Liver (tissue), 3 donors: ENCODE data around the gene KRT81.

Source experiments
- ATF3 ChIP-seq: IDR thresholded peaks from 2 replicates; pipeline ENCODE4 v1.6.1; 2016; ENCODE audit warnings: antibody characterized with exemption
- CTCF ChIP-seq: fragments of 150-350 bp; IDR thresholded peaks from 2 replicates; pipeline ENCODE4 v1.5.1; 2017; ENCODE audit warnings: improper control_type of control experiment, low read depth, low read length; ENCODE audit not compliant: missing input control
- EGR1 ChIP-seq, 2 donors: IDR thresholded peaks; 2 replicates each; pipeline ENCODE4 v1.6.1; 2016 to 2018; ENCODE audit warnings: antibody characterized with exemption in 2 of 2, low read depth in 2 of 2
- FOXA1 ChIP-seq: IDR thresholded peaks from 2 replicates; pipeline ENCODE4 v1.6.1; 2016; ENCODE audit warnings: antibody characterized with exemption
- JUND ChIP-seq, 2 donors: IDR thresholded peaks; 2 replicates each; pipeline ENCODE4 v1.6.1; 2016; ENCODE audit warnings: antibody characterized with exemption in 2 of 2
- MAX ChIP-seq: IDR thresholded peaks from 2 replicates; pipeline ENCODE4 v1.6.1; 2016; ENCODE audit warnings: antibody characterized with exemption
- NR2F2 ChIP-seq: IDR thresholded peaks from 2 replicates; pipeline ENCODE4 v1.6.1; 2016; ENCODE audit warnings: antibody characterized with exemption
- RAD21 ChIP-seq, 2 donors: IDR thresholded peaks; 2 replicates each; pipeline ENCODE4 v1.6.1; 2016; ENCODE audit warnings: antibody characterized with exemption in 2 of 2, mild to moderate bottlenecking in 2 of 2
- REST ChIP-seq: IDR thresholded peaks from 2 replicates; pipeline ENCODE4 v1.6.1; 2016; ENCODE audit warnings: antibody characterized with exemption, mild to moderate bottlenecking
- RXRA ChIP-seq, 2 donors: IDR thresholded peaks; 2 replicates each; pipeline ENCODE4 v1.6.1; 2017 to 2018; ENCODE audit warnings: antibody characterized with exemption in 2 of 2, mild to moderate bottlenecking in 1 of 2
- SP1 ChIP-seq: IDR thresholded peaks from 2 replicates; pipeline ENCODE4 v1.6.1; 2018; ENCODE audit warnings: antibody characterized with exemption, mild to moderate bottlenecking
- TAF1 ChIP-seq: conservative IDR thresholded peaks from 2 replicates; pipeline ENCODE4 v1.6.1; 2016; ENCODE audit warnings: antibody characterized with exemption, mild to moderate bottlenecking
- YY1 ChIP-seq: IDR thresholded peaks from 2 replicates; pipeline ENCODE4 v1.6.1; 2016; ENCODE audit warnings: antibody characterized with exemption, mild to moderate bottlenecking
- ZBTB33 ChIP-seq: IDR thresholded peaks from 2 replicates; pipeline ENCODE4 v1.6.1; 2016; ENCODE audit warnings: antibody characterized with exemption
- donor health status: healthy.
- donor health status: healthy.

- TF ChIP-seq CTCF (no peak), JUND (IDR thresholded peaks at IDR 0.05) (no peak), FOXA1 (no peak), MAX (no peak), TAF1 (no peak), REST (no peak), YY1 (no peak), RXRA (IDR thresholded peaks at IDR 0.05) (no peak), ATF3 (no peak), SP1 (no peak), EGR1 (IDR thresholded peaks at IDR 0.05; ENCODE audit: low read depth in 2 of 2) (no peak), ZBTB33 (no peak), RAD21 (IDR thresholded peaks at IDR 0.05) (no peak), NR2F2 (no peak)
Observed at GRCh38 chr12:52293926-52294325, 2.6 kb upstream of the KRT81 start.
